Erythroblast (primary cell): Measurements from ENCODE around the gene FGF6.

Experiments
- GATA1 ChIP-seq: IDR thresholded peaks from 2 replicates; pipeline ENCODE4 v1.6.1; 2011; ENCODE audit warnings: low read depth, mild to moderate bottlenecking, control low read depth, low read length, moderate library complexity
- POLR2A ChIP-seq: IDR thresholded peaks from 2 replicates; pipeline ENCODE4 v1.6.1; 2011; ENCODE audit warnings: mild to moderate bottlenecking, low read length

DNA sequence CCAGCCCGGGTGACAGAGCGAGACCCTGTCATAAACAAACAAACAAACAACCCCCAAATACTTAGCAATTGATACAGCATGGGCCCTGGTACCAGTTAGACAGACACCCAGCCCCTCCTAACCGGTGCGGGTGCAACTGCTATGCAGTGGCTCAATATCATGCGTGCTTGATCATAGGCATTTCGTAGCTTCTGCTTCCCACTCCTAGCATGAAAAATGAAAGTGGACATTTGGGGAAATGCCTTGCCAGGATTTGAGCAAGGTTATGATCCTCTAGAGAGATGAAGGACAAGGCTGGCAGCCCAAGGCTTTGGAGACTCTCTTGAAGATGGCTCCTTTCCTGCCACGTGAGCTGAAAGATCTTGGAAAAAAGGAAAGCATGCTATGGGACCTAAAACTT is 13.7 kb downstream of the FGF6 start:
- no peak for TF ChIP-seq POLR2A
- no peak for TF ChIP-seq GATA1
